BE2C (cell line): ENCODE data around the gene AAK1.
"Not testable (repeated sequence)": the region's sequence is repeated elsewhere in the genome, so short reads cannot be mapped to it uniquely, and the experiment has no call there.

ENCODE experiments used
- DNase-seq: peaks from one replicate; pipeline ENCODE4 v3.0.0-alpha.2; 2020
- H3K27me3 ChIP-seq: fragments of 250-450 bp; sonication (Bioruptor Pico); 2 replicates; pipeline ENCODE4 v1.5.1; 2020; ENCODE audit warnings: mild to moderate bottlenecking
- H3K36me3 ChIP-seq: fragments of 250-450 bp; sonication (Bioruptor Pico); 2 replicates; pipeline ENCODE4 v1.5.1; 2020; ENCODE audit warnings: mild to moderate bottlenecking
- H3K4me1 ChIP-seq: fragments of 250-450 bp; sonication (Bioruptor Pico); 2 replicates; pipeline ENCODE4 v1.5.1; 2020
- H3K4me3 ChIP-seq: 2 replicates; pipeline ENCODE4 v1.5.1; 2011; ENCODE audit warnings: low read depth, low read length
- H3K9me3 ChIP-seq: fragments of 250-450 bp; sonication (Bioruptor Pico); 2 replicates; pipeline ENCODE4 v1.5.1; 2020
- CTCF ChIP-seq: IDR thresholded peaks from 2 replicates; pipeline ENCODE4 v1.5.1; 2012; ENCODE audit warnings: mild to moderate bottlenecking, low read depth, low read length

Gene AAK1

DNA sequence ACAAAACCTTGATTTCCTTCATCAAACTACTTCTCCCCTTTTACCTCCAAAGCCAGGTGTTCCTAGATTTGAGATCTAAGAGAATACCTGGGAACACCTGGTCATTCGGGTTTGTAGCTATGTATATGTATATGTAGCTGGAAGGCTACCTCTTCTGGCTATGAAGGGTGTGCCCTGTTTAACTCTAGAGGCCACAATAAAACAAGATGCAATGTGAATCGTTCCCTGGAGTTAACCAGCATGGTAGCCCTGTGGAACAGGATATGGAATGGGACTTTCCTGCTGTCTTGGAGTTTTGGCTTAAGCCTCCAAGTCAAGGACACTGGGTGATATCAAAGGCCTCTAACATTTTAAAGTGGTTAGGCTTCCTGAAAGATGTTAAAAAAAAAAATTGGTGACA, 188.6 kb downstream of the AAK1 start:
- no peaks in the 10 kb centered on the region for H3K27me3 ChIP-seq
- no peaks in the 10 kb centered on the region for H3K9me3 ChIP-seq
- no peaks in the 10 kb centered on the region for H3K4me1 ChIP-seq
- no peaks in the 10 kb centered on the region for H3K36me3 ChIP-seq
- TF ChIP-seq CTCF, result no peak
- DNase-seq, result no peak
- no peak overlapping the region for H3K4me3 ChIP-seq

- Histone ChIP-seq H3K4me3 (no peak overlapping the region), H3K4me1 (no peaks in the 10 kb centered on the region), H3K27me3 (no peaks in the 10 kb centered on the region), H3K36me3 (no peaks in the 10 kb centered on the region), H3K9me3 (no peaks in the 10 kb centered on the region)
- TF ChIP-seq CTCF, result no peak
- DNase-seq, result peak; percentile 8
Observed at GRCh38 chr2:69453475-69454129, 189.9 kb downstream of the AAK1 start.

DNA sequence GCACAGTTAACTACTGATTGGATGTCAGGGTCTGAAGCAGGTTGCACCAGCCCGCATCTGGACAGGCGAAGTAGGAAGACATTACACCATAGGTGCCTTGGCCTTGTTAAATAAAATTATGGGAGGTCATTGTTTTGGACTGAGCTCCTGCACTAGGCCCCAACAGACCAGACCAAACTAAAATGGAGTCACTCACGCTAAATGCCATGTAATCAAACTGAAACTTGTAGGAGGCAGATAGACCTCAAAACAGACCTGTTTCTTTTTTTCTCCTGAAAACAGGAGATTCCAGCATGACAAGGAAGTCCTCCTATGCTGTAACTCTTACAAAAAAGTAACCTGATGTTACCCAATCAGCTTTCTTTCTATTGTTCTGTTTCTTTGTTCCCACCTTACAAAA, 190.9 kb downstream of the AAK1 start:
- DNase-seq, result no peak
- TF ChIP-seq CTCF, result no peak
- Histone ChIP-seq H3K9me3 (no peaks in the 10 kb centered on the region), H3K36me3 (no peaks in the 10 kb centered on the region), H3K4me1 (no peaks in the 10 kb centered on the region), H3K4me3 (no peak overlapping the region), H3K27me3 (no peaks in the 10 kb centered on the region)

DNA sequence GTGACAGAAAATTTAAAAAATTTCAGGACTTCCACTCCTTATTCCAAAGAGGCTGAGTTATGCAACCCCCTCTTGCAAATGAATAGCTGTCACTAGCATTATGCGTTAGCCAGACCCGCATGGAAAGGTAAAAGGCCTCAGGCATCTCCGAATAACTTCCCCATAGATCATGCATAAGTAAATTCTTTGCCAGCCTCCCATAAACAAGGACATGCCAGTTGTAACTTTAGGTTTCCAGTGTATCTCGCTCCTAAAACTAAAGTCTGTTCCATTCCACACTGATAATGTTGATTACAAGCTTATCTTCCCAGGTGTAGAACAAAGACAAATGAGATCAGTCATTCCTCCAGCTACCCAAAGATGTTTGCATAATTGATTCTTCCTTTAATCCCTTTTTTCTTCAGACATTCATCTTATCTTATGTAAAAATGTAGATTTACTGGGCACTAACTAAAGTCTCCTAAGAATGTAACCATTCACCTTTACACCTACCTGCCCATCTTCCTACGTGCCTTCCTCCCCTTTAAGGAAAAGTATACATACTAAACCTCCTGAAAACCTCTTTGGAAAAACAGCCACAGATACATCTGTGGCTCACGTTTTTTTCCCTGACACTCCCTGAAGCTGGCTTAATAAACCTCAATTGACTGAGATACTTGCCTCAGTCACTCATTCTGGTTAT, 192.7 kb downstream of the AAK1 start:
- no peaks in the 10 kb centered on the region for H3K27me3 ChIP-seq
- no peak for TF ChIP-seq CTCF
- no peaks in the 10 kb centered on the region for H3K9me3 ChIP-seq
- no peaks in the 10 kb centered on the region for H3K4me1 ChIP-seq
- H3K4me3 ChIP-seq, result no peak overlapping the region
- no peak for DNase-seq
- H3K36me3 ChIP-seq, result no peaks in the 10 kb centered on the region

- no peak for DNase-seq
- TF ChIP-seq CTCF, result no peak
- no peaks in the 10 kb centered on the region for H3K4me1 ChIP-seq
- no peaks in the 10 kb centered on the region for H3K9me3 ChIP-seq
- H3K36me3 ChIP-seq, result no peaks in the 10 kb centered on the region
- H3K4me3 ChIP-seq, result no peak overlapping the region
- H3K27me3 ChIP-seq, result no peaks in the 10 kb centered on the region
Observed at GRCh38 chr2:69449906-69450305, 193.6 kb downstream of the AAK1 start.

DNA sequence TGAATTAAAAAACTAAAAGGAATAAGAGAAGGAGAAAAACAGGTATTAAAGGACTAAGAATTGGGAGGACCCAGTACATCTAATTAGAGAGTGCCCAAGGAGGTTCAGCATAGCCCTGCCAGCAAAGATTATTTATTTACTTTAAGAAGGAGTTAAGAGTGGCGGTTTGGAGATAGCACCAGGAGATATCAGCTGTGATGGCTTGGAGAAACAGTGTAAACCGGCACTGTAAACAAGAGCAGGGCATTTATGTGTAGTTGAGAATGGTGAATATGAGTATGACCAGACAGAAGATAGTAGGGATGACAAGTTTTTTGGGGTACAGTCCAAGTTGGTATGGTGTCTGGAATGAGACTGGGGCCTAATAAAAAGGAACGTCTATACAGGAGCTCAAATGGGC, 199.9 kb downstream of the AAK1 start:
- not testable (repeated sequence) for H3K4me3 ChIP-seq, H3K4me1 ChIP-seq, H3K27me3 ChIP-seq, H3K9me3 ChIP-seq, H3K36me3 ChIP-seq, DNase-seq

DNA sequence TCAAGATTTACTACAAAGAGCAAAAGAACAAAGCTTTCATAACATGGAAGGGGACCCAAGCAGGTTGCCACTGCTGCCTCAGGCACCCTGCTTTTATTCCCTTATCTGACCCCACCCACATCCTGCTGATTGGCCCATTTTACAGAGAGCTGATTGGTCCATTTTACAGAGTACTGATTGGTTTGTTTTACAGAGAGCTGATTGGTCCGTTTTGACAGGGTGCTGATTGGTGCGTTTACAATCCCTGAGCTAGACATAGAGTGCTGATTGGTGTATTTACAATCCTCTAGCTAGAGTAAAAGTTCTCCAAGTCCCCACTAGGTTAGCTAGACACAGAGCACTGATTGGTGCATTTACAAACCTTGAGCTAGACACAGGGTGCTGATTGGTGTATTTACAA, 204.0 kb downstream of the AAK1 start:
- not testable (repeated sequence) for DNase-seq, H3K36me3 ChIP-seq, H3K9me3 ChIP-seq

More for the DNA sequence above, 204.0 kb downstream of the AAK1 start:
- H3K27me3 ChIP-seq, H3K4me1 ChIP-seq, H3K4me3 ChIP-seq: not testable (repeated sequence)
